HG02981 (cell line): Measurements from ENCODE around the gene TIMM22.

Source experiments
- ATAC-seq: cut with Tn5 transposase; IDR thresholded peaks from one replicate; pipeline ENCODE4 v1.9.1; 2021; ENCODE audit warnings: mild to moderate bottlenecking, moderate library complexity; ENCODE audit not compliant: unreplicated experiment

TIMM22 gene

GRCh38 chr17:1018547-1018946, 21.6 kb downstream of the TIMM22 start:
- ATAC-seq: no peak

- ATAC-seq: no peak
These were observed 22.5 kb downstream of the TIMM22 start for GRCh38 chr17:1019451-1019850.

DNA sequence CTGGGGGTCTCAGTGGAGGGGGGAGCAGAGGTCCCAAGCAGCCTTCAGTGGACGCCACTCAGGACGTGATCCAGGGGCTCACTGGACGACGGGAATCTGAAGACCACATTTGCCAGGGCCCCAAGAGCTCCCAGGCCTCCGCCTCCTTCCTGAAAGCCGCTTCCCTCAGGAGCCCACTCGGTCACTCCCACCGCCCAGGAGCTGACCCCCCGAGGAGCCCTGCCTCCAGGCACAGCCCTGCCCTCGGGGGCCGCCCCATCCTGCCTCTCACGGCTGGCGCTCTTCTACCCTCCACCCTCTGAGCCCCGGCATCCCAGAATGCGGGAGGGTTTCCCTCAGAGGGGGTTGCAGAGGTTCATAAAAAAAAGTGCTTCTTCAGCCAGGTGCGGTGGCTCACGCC, 24.2 kb downstream of the TIMM22 start:
- no peak for ATAC-seq

DNA sequence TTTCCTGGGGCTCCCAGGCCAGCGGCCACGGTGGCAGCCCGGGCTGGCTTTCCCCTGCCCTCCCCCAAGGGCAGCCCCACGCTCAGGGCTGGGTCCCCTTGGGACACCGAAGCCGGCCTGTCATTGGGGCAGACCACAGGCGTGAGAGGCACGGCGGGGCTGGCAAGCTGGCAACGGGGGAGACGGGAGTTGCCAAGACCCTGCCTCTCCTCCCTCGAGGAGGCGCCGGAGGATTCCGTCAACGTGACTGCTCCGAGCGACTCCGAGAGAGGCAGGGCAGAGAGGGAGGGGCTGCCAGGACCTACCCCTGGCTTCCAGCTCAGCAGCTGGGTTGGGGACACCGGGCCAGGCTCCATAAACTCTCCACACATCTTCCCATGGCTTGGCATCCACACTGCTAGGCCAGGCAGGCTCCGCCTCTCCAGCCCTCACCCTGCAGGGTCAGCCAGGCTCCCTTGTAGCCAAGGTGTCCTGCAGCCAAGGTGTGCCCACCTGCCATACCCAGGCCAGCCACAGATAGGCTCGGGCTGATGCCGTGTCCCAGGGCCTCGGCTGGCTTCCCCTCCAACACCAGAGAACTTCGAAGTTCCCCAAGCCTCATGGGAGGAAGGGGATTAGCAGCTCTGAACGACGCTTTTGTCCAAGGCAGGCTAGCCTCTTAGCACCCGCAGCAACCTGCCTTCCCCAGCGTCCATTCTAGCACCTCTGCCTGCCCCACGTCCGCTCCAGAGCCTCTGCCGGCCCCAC, 25.5 kb downstream of the TIMM22 start:
- ATAC-seq: no peak

GRCh38 chr17:1024076-1024475, 27.1 kb downstream of the TIMM22 start:
- no peak for ATAC-seq

- no peak for ATAC-seq
These were observed 29.0 kb downstream of the TIMM22 start for GRCh38 chr17:1025733-1026598.

DNA sequence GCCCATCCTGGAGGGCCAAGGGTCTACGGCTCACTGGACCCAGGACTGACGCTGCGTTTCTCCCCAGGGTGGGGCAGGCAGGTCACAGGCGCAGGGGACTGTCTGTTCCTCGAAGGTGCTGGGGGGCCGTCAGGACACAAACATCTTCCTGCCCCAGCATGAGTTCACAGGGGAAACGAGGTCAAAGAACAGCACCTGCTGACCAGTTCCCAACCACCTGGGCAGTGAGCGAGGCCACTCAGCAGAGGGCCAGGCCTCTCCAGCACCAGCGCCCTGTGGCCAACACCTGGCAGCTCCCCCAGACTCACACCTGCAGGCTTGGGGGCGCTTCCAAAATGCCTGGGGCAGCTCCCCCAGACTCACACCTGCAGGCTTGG, 29.7 kb downstream of the TIMM22 start:
- no peak for ATAC-seq

- no peak for ATAC-seq
These were observed 30.1 kb downstream of the TIMM22 start for GRCh38 chr17:1027044-1027443.

GRCh38 chr17:1029196-1029921, 32.4 kb downstream of the TIMM22 start:
- ATAC-seq: no peak

- ATAC-seq: no peak
These were observed 33.2 kb downstream of the TIMM22 start for GRCh38 chr17:1029922-1030644.

DNA sequence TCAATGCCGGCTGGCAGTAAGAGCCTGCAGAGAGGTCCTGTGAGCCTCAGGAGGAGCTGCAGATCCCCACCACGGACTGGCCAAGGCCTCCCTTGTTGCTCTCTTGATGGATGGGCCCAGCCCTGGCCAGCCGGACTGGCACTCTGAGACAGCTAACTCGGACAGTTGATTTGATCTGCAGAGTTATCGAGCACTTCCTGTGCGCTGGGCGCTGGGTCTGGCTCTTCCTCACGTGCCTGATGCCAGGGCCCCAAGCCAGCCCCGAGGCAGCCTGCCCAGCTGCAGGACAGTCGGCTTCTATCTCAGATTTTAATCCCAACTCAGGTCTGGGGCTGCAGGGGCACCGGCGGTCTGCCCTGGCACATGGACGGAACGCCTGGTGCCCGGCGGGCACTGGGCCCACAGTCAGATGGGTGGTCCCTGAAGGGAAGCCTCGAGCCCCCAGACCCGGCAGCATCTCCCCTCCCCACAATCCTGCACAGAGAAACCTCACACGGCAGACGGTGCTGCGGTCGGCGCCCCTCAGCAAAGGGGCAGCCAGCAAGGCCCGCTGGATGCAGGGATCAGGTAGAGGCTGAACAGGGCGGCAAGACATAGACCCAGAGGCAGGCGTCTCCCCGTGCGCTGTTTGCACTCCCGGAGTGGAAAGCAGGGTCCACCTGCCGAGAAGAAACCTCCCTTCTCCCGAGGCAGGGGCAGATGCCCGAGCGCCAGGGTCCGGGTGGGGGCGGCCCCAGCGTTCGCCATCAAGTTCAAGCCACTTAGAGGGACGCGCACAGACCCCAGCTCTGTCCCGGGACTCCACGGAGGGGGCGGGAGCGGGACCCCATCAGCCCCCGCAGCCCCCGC, 34.0 kb downstream of the TIMM22 start:
- no peak for ATAC-seq

DNA sequence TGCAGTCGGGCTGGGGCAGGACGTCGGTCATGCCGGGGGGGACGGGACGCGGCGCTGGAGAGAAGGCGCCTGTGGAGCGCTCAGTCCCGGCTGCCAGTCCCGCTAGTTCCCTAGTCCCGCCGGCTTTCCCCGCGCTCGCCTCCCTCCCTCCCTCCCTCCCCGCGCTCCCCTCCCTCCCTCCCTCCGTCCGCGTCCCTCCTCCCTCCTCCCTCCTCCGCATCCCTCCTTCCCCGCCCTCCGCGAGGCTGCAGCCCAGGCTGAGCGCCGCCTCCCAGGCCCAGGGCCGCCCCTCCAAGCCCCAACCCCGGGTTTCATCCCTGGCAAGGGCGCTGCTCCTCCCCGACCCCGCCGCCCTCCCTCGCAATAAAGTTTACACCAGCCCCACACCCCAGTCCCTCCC, 34.8 kb downstream of the TIMM22 start:
- ATAC-seq: no peak

GRCh38 chr17:1032391-1032790, 35.5 kb downstream of the TIMM22 start:
- no peak for ATAC-seq

GRCh38 chr17:1033503-1033902, 36.6 kb downstream of the TIMM22 start:
- ATAC-seq: no peak

DNA sequence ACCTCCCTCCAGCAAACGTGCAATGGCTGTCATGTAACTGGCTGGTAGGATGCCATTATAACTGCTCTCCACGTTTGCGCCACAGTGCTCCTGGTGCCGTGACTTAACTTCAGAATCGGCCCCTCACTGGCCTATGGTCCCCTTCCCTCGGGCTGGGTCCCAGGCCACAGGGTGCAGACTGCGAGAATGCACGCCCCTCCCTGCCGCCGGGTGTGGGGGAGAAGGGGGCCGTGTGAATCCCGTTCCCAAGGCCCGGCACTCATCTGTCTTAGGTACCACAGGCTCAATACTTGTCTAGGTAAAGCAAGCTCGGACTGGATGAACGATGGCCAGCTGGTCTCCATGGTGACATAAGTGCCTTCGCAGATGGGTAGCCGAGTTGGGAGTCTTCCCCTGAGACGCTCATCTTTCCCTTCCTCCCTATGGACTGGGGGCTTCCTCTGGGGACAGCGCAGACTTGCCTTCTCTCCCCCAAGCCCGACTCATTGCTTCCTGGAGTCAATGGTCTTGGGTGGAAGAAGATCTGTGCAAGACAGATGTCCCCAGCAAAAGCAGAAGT, 37.8 kb downstream of the TIMM22 start:
- no peak for ATAC-seq

DNA sequence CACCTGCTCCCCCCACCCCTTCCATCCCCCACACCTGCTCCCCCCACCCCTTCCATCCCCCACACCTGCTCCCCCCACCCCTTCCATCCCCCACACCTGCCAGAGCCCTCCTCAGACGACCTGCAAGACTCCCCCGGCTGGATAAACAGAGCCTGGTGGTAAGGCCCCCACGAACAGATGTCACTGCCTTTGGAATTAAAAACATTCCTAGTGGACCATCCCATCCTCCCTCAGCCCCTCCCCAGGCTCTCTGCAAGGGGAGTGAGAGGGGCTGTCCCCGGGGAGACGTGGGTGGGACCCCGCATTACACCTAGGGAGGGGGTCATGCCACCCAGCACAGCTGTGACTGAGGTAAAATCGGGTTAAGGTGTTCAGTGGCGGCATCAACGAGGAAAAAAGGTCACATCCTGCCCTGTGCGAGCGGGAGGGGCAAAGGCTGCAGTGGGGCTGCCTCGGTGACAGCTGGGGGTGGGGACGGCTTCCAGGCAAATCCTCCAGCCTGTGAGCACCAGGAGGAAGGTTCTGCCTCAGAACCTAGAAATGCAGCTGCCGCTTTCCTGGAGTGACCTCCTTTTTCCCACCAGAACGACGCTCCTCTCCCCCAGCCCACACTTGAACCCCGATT, 38.7 kb downstream of the TIMM22 start:
- no peak for ATAC-seq

DNA sequence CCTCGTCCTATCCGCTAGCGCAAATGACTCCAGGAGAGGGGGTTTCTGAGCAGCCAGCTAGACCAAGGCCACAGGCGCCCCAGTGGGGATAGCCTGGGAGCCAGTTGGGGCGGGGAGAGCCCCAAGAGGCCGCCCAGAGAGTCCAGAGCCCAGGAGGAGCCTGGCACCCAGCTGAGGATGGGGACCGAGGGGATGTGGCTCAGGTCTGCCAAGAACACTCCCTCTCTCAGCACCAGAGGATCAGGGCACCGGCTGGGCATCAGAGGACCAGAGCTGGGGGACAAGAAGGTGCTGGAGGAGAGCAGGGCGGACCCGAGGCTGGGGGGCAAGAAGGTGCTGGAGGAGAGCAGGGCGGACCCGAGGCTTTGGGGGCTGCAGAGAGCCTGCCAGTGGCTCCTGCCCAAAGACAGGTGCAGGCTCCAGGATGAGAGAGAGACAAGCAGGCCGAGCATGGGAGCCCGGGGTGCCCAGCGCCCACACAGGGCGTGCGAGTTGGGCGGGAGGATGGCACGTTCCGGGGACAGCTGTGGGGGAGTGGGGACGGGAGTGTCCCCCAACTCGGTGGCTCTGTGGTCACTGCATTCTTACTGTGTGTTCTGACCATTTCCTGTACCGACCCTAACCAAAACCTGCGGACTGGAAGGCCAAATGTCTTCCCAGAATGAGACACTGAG, 39.4 kb downstream of the TIMM22 start:
- ATAC-seq: no peak

GRCh38 chr17:1036845-1037237, 39.9 kb downstream of the TIMM22 start:
- ATAC-seq: no peak
